Thyroid gland (tissue), 4 donors: ENCODE measurements around the gene CCDC183.
A peak's percentile ranks its signal among the peaks of the same experiment; 100 is the strongest.

Experiments
- POLR2A ChIP-seq, 2 donors: fragments of 450-650 bp; IDR thresholded peaks; one replicate each; pipeline ENCODE4 v1.6.1; 2017; ENCODE audit warnings: antibody characterized with exemption in 2 of 2, mild to moderate bottlenecking in 2 of 2, moderate library complexity in 1 of 2
- TF ChIP-seq, protein P1 (sequence below), 6 experiments: fragments of 200-600 bp in 3 of 6; fragments of 450-650 bp in 3 of 6; sonication (generic) in 3 of 6; IDR thresholded peaks; one replicate each; pipeline ENCODE4 v1.5.1; 2016 to 2019; ENCODE audit warnings: antibody characterized with exemption in 6 of 6, mild to moderate bottlenecking in 2 of 6, inconsistent platforms in 1 of 6, moderate library complexity in 1 of 6

DNA sequence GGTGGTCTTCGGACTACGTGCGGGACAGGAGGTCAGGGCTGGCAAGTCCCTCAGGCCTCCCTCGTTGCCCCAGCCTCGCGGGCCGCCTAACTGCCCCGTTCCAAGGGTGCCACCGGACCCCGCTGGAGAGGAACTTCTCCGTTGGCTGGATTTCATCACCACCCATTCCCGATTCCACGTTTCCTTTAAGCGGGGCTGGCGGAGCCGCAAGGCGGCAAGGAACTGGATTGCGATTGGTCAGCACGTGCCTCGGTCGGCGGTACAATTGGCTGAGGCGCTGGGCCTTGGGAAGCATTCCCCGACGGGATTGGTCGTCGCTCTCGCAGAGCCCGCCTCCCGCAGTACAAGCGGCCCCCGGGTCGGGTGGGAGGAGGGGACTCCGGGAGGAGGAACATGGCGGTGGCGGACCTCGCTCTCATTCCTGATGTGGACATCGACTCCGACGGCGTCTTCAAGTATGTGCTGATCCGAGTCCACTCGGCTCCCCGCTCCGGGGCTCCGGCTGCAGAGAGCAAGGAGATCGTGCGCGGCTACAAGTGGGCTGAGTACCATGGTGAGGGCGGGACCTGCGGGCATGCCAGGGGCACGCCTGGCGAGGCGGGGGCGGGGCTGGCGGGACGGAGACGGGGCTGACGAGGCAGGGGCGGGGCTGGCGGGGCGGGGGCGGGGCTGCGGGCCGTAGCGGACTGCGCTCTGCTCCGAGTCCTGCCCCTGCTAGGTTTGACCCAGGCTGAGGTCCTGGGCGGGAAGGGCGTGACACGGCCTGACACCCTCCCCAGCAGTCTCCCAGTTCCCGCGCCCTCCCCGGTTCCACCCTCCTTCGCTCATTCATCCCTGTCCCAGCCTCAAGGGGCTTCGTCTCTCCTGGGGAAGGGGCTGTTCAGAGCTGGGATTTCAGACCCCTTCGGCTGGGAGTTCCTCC is 53.2 kb downstream of the CCDC183 start, which contains the start of gene PHPT1:
- TF ChIP-seq, protein P1, sequence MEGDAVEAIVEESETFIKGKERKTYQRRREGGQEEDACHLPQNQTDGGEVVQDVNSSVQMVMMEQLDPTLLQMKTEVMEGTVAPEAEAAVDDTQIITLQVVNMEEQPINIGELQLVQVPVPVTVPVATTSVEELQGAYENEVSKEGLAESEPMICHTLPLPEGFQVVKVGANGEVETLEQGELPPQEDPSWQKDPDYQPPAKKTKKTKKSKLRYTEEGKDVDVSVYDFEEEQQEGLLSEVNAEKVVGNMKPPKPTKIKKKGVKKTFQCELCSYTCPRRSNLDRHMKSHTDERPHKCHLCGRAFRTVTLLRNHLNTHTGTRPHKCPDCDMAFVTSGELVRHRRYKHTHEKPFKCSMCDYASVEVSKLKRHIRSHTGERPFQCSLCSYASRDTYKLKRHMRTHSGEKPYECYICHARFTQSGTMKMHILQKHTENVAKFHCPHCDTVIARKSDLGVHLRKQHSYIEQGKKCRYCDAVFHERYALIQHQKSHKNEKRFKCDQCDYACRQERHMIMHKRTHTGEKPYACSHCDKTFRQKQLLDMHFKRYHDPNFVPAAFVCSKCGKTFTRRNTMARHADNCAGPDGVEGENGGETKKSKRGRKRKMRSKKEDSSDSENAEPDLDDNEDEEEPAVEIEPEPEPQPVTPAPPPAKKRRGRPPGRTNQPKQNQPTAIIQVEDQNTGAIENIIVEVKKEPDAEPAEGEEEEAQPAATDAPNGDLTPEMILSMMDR (IDR thresholded peaks at IDR 0.05) = no peak
- peak; percentile 55 to 80 for TF ChIP-seq POLR2A (IDR thresholded peaks at IDR 0.05)
